PC-3 (cell line): ENCODE data around the gene WDR27. TPM values are rescaled to one million over a fixed set of nuclear protein-coding genes. Genes with fewer than 3 reads are reported as not detected.

Source experiments
- ATAC-seq: fragments of 200-7000 bp; cut with Tn5 transposase; 2 replicates; pipeline ENCODE4 v1.9.1; 2020; ENCODE audit warnings: mild to moderate bottlenecking, moderate library complexity
- BruUV-seq: library from RNA; stranded (reverse); fragments of 400-500 nt; replicated peaks from 2 replicates; lab custom pipeline; 2021; lab: Mats Ljungman, UMichigan
- CTCF ChIA-PET: fragments of 300-600 bp; sonication (Branson Sonifier 250); formaldehyde crosslinking; loops from one replicate; lab custom pipeline; 2022; ENCODE audit warnings: antibody characterized with exemption; lab: Charles Lee
- POLR2A ChIA-PET: fragments of 300-600 bp; sonication (Branson Sonifier 250); formaldehyde crosslinking; loops from one replicate; lab custom pipeline; 2022; ENCODE audit warnings: antibody characterized with exemption; ENCODE audit not compliant: unreplicated experiment; lab: Charles Lee
- DNase-seq: peaks from one replicate; pipeline ENCODE4 v3.0.0-alpha.2; 2015
- H2AFZ ChIP-seq: fragments of 300-600 bp; sonication (generic); 2 replicates; pipeline ENCODE4 v1.6.0; 2016; ENCODE audit warnings: antibody characterized with exemption, low read length
- H3F3A ChIP-seq: fragments of 300-600 bp; sonication (generic); one replicate; pipeline ENCODE4 v1.6.0; 2017; ENCODE audit warnings: antibody characterized with exemption, low read length, control low read depth, mild to moderate bottlenecking; ENCODE audit not compliant: unreplicated experiment
- H3K27ac ChIP-seq: fragments of 300-600 bp; sonication (generic); 2 replicates; pipeline ENCODE4 v1.5.1; 2016; ENCODE audit warnings: mild to moderate bottlenecking, low read length
- H3K27me3 ChIP-seq: fragments of 300-600 bp; sonication (generic); 2 replicates; pipeline ENCODE4 v1.6.1; 2016; ENCODE audit warnings: low read length, mixed read lengths
- H3K36me3 ChIP-seq: fragments of 300-600 bp; sonication (generic); 2 replicates; pipeline ENCODE4 v1.6.1; 2016; ENCODE audit warnings: low read depth, mixed run types, low read length, mixed read lengths
- H3K4me1 ChIP-seq: fragments of 300-600 bp; sonication (generic); 2 replicates; pipeline ENCODE4 v1.5.1; 2016; ENCODE audit warnings: low read length; ENCODE audit not compliant: insufficient read depth
- H3K4me2 ChIP-seq: fragments of 300-600 bp; sonication (generic); 2 replicates; pipeline ENCODE4 v1.6.0; 2016; ENCODE audit warnings: low read length
- H3K4me3 ChIP-seq: fragments of 300-600 bp; sonication (generic); 2 replicates; pipeline ENCODE4 v1.5.1; 2016; ENCODE audit warnings: mild to moderate bottlenecking, low read length, mixed read lengths
- H3K79me2 ChIP-seq: fragments of 300-600 bp; sonication (generic); 2 replicates; pipeline ENCODE4 v1.6.1; 2017; ENCODE audit warnings: low read length, mixed read lengths
- H3K9ac ChIP-seq: fragments of 300-600 bp; sonication (generic); 2 replicates; pipeline ENCODE4 v1.6.0; 2016; ENCODE audit warnings: mild to moderate bottlenecking, low read length
- H3K9me2 ChIP-seq: fragments of 300-600 bp; sonication (generic); replicated peaks from 2 replicates; pipeline ENCODE4 v1.6.1; 2016; ENCODE audit warnings: mixed run types, low read length, mixed read lengths
- H3K9me3 ChIP-seq: fragments of 300-600 bp; sonication (generic); 2 replicates; pipeline ENCODE4 v1.6.1; 2016; ENCODE audit warnings: low read length, mixed read lengths
- H4K20me1 ChIP-seq: fragments of 300-600 bp; sonication (generic); 2 replicates; pipeline ENCODE4 v1.6.1; 2016; ENCODE audit warnings: low read length, mixed read lengths
- CTCF ChIP-seq: fragments of 300-600 bp; sonication (generic); conservative IDR thresholded peaks from 2 replicates; pipeline ENCODE4 v1.5.1; 2017; ENCODE audit warnings: antibody characterized with exemption, low read depth, mild to moderate bottlenecking, low read length
- EZH2 ChIP-seq: fragments of 300-600 bp; sonication (generic); IDR thresholded peaks from one replicate; pipeline ENCODE4 v1.6.1; 2017; ENCODE audit warnings: antibody characterized with exemption, mild to moderate bottlenecking, low read length; ENCODE audit not compliant: unreplicated experiment
- EZH2phosphoT487 ChIP-seq: fragments of 300-600 bp; sonication (generic); IDR thresholded peaks from 2 replicates; pipeline ENCODE4 v1.6.1; 2018; ENCODE audit warnings: mild to moderate bottlenecking, antibody characterized with exemption, low read length, borderline replicate concordance
- intact Hi-C: fragments of 100-400 bp; cut with micrococcal nuclease; formaldehyde crosslinking; loops from 2 replicates; pipeline ENCODE4 v1.9.0; 2023
- total RNA-seq: library from RNA; depleted of rRNA; stranded (reverse); fragments of >200 nt; gene quantifications from 2 replicates; pipeline ENCODE4 v1.2.3, GENCODE V29; 2014

The WDR27 gene
- total RNA-seq, 1 experiment from 2014 or later = 20.0 TPM

DNA sequence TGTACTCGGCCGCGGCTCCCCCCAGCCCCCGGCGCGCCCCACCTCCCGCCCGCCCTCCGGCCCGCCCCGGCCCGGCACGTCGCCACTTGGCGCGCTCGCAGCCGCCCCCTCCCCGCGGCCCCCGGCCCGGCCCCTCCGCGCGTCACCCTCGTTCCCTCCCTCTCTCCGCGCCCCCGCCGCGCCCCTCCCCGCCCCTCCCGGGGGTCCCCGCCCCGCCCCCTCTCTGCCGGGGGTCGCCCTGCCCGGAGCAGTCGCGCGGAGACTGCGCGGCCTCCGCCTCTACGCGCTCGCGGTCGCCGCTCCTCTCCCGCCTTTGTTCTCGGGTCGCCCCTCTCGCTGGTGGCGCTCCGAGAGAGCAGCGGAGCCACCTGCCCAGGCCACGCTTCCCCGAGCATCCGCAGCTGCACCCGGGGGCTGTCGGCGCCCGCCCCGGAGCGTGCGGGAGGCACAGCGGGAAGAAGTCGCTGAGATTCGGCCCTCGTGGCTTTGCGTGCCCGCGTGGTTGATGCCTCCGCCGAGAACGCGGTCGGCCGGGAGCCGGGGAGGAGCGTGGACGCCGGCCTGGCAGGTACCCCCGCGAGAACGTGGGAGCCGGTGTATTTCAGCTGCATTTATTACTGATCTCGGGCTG is 22.8 kb upstream of the WDR27 start, which contains the start of gene PHF10:
Gene PHF10 (minus strand): TSS at position 7 of the 631 bp plus-strand sequence. CDS start 569 bp downstream, outside the sequence.
- intact Hi-C loops = loop anchor here (10.0 kb wide), 1 partner anchor 830 kb away; the partner anchor contains the start of genes PSMB1 and TBP

GRCh38 chr6:169723991-169724493 is 22.2 kb upstream of the WDR27 start:
- no TSS peak for BruUV-seq
- TF ChIP-seq CTCF (no peak), EZH2phosphoT487 (no peak), EZH2 (no peak)
- no peaks in the 10 kb centered on the region for H3K27me3 ChIP-seq
- H3K36me3 ChIP-seq = no peaks in the 10 kb centered on the region
- no peaks in the 10 kb centered on the region for H3K9me3 ChIP-seq
- H3K79me2 ChIP-seq = peaks cover 35% of the 10 kb centered on the region
- H3K4me3 ChIP-seq = no peak overlapping the region
- no peak overlapping the region for H2AFZ ChIP-seq
- H3F3A ChIP-seq = no peaks in the 10 kb centered on the region
- no peak overlapping the region for H3K4me2 ChIP-seq
- peak; percentile 9 for ATAC-seq
- no peak for DNase-seq
- H3K9me2 ChIP-seq = no peaks in the 10 kb centered on the region
- H3K9ac ChIP-seq = no peak overlapping the region
- H3K4me1 ChIP-seq = peaks cover 13% of the 10 kb centered on the region
- peaks cover 4% of the 10 kb centered on the region; the same call in 1 of the 2 replicates for H4K20me1 ChIP-seq
- no peak overlapping the region for H3K27ac ChIP-seq
- ChIA-PET CTCF (no interaction called here), POLR2A (no interaction called here)
- intact Hi-C loops = loop anchor here (2.0 to 10.0 kb wide), 3 partner anchors 21 to 831 kb away; partner anchors contain the start of genes C6orf120, DYNLT2, ERMARD and PSMB1

More for the DNA sequence above, 22.8 kb upstream of the WDR27 start, which contains the start of gene PHF10:
- ChIA-PET CTCF (no interaction called here), POLR2A (interaction anchor here (0.8 kb wide), 1 partner anchor 23 kb away, joined by 6 read pairs; no protein-coding TSS in a partner anchor)
- DNase-seq = peak; percentile 18
- Histone ChIP-seq H3K9me3 (no peaks in the 10 kb centered on the region), H3K9ac (peak within 1 kb of the TSS; percentile 86), H4K20me1 (peaks cover 4% of the 10 kb centered on the region; the same call in 1 of the 2 replicates), H2AFZ (peak within 1 kb of the TSS; percentile 70), H3K4me3 (peak within 1 kb of the TSS; percentile 77), H3K4me1 (peaks cover 13% of the 10 kb centered on the region), H3F3A (no peaks in the 10 kb centered on the region), H3K27me3 (no peaks in the 10 kb centered on the region), H3K36me3 (no peaks in the 10 kb centered on the region), H3K9me2 (no peaks in the 10 kb centered on the region), H3K27ac (peak within 1 kb of the TSS; percentile 81), H3K4me2 (peak within 1 kb of the TSS; percentile 93), H3K79me2 (peaks cover 31% of the 10 kb centered on the region)
- ATAC-seq = peak; percentile 35
- BruUV-seq = no TSS peak
- TF ChIP-seq CTCF = no peak
- no peak for TF ChIP-seq EZH2phosphoT487
- TF ChIP-seq EZH2 = no peak
